K562 (cell line): Measurements from ENCODE around the gene CDC42BPB. TPM values are rescaled to one million over a fixed set of nuclear protein-coding genes. Genes with fewer than 3 reads are reported as not detected.

Experiments used
- ATAC-seq: fragments of 200-7000 bp; cut with Tn5 transposase; 3 replicates; pipeline ENCODE4 v1.9.1; 2020; ENCODE audit warnings: moderate library complexity
- BruUV-seq: library from RNA; stranded (reverse); fragments of 400-500 nt; replicated peaks from 2 replicates; lab custom pipeline; 2021; lab: Mats Ljungman, UMichigan
- CTCF ChIA-PET: fragments of 300-600 bp; formaldehyde crosslinking; extraction: SDS; loops from one replicate; lab custom pipeline; 2021; ENCODE audit warnings: low intra/inter-chr PET ratio; lab: Yijun Ruan, JAX
- POLR2A ChIA-PET: fragments of 300-600, 350-650 bp; sonication (Branson Sonifier 250); formaldehyde crosslinking; extraction: SDS; loops from one replicate; lab custom pipeline; 2021; ENCODE audit warnings: antibody characterized with exemption, inconsistent platforms; lab: Yijun Ruan, JAX
- DNase-seq, 4 experiments: peaks; one replicate each; pipeline versions ENCODE4 v3.0.0 to v3.0.0-alpha.2; 2011 to 2018; ENCODE audit warnings: low spot score in 3 of 4, mixed read lengths in 3 of 4; ENCODE audit errors: extremely low read depth in 1 of 4
- FAIRE-seq: peaks from 2 replicates; lab custom pipeline; 2011; peaks lifted over from hg19 to GRCh38; lab: Jason Lieb, UNC
- H2AFZ ChIP-seq: 2 replicates; pipeline ENCODE4 v1.6.0; 2011; ENCODE audit warnings: low read depth, low read length, control low read depth, inconsistent platforms
- H3K27ac ChIP-seq: fragments of 200-600 bp; 3 replicates; pipeline ENCODE4 v1.8.0; 2011; ENCODE audit warnings: low read depth, mild to moderate bottlenecking, control low read depth, inconsistent platforms, low read length, moderate library complexity, mixed read lengths; ENCODE audit errors: extremely low read depth
- H3K27me3 ChIP-seq, 2 experiments: fragments of 300-600 bp in 1 of 2; 2 replicates in 1 of 2; 3 replicates in 1 of 2; pipeline versions ENCODE4 v1.6.0 to v1.8.0; 2011; ENCODE audit warnings: inconsistent platforms in 2 of 2, low read length in 2 of 2, mild to moderate bottlenecking in 1 of 2, mixed read lengths in 1 of 2, moderate library complexity in 1 of 2; ENCODE audit not compliant: control insufficient read depth in 2 of 2, insufficient read depth in 2 of 2
- H3K36me3 ChIP-seq: fragments of 300-600 bp; 3 replicates; pipeline ENCODE4 v1.8.0; 2011; ENCODE audit warnings: mild to moderate bottlenecking, low read length, inconsistent platforms; ENCODE audit not compliant: control insufficient read depth, insufficient read depth
- H3K4me1 ChIP-seq, 2 experiments: fragments of 200-600 bp in 1 of 2; replicated peaks in 1 of 2; 2 replicates in 1 of 2; 3 replicates in 1 of 2; pipeline versions ENCODE4 v1.5.1 to v1.8.0; 2011; ENCODE audit warnings: inconsistent platforms in 2 of 2, low read length in 2 of 2, mild to moderate bottlenecking in 1 of 2, mixed read lengths in 1 of 2, moderate library complexity in 1 of 2; ENCODE audit not compliant: control insufficient read depth in 2 of 2, insufficient read depth in 2 of 2
- H3K4me2 ChIP-seq: 2 replicates; pipeline ENCODE4 v1.6.1; 2011; ENCODE audit warnings: low read length, control low read depth, inconsistent platforms, mixed read lengths; ENCODE audit not compliant: insufficient read depth
- H3K4me3 ChIP-seq: fragments of 200-600 bp; sonication (generic), shearing (Covaris generic); 2 replicates; pipeline ENCODE4 v1.5.1; 2016; ENCODE audit warnings: control low read depth, inconsistent platforms
- H3K79me2 ChIP-seq: fragments of 200-600 bp; 3 replicates; pipeline ENCODE4 v1.8.0; 2011; ENCODE audit warnings: low read length, inconsistent platforms; ENCODE audit not compliant: control insufficient read depth, insufficient read depth
- H3K9ac ChIP-seq, 2 experiments: 2 replicates each; pipeline versions ENCODE4 v1.6.0 to v1.6.1; 2011; ENCODE audit warnings: low read depth in 2 of 2, low read length in 2 of 2, control low read depth in 1 of 2, inconsistent platforms in 1 of 2, mild to moderate bottlenecking in 1 of 2, mixed read lengths in 1 of 2; ENCODE audit not compliant: insufficient read depth in 1 of 2
- H3K9me1 ChIP-seq: one replicate; pipeline ENCODE4 v1.6.0; 2011; ENCODE audit warnings: inconsistent platforms, mild to moderate bottlenecking, low read length, moderate library complexity; ENCODE audit not compliant: control insufficient read depth, insufficient read depth
- H3K9me3 ChIP-seq: replicated peaks from 2 replicates; pipeline ENCODE4 v1.5.1; 2011; ENCODE audit warnings: low read depth, low read length, inconsistent platforms; ENCODE audit not compliant: control insufficient read depth, insufficient read depth
- H4K20me1 ChIP-seq: replicated peaks from 2 replicates; pipeline ENCODE4 v1.6.1; 2011; ENCODE audit warnings: low read length, inconsistent platforms, mixed read lengths; ENCODE audit not compliant: control insufficient read depth, insufficient read depth
- ARID3A ChIP-seq: IDR thresholded peaks from 2 replicates; pipeline ENCODE4 v1.6.1; 2012; ENCODE audit warnings: low read depth, low read length, improper control_type of control experiment, borderline replicate concordance
- ATF6 ChIP-seq: sonication (generic); formaldehyde crosslinking; IDR thresholded peaks from 2 replicates; pipeline ENCODE4 v1.4.0; 2020; ENCODE audit warnings: mild to moderate bottlenecking, missing genetic modification reagents
- BCL6 ChIP-seq: fragments of 250-450 bp; sonication (Bioruptor Pico); IDR thresholded peaks from 2 replicates; pipeline ENCODE4 v1.4.0; 2020
- CCNT2 ChIP-seq: IDR thresholded peaks from 2 replicates; pipeline ENCODE4 v1.6.1; 2011; ENCODE audit warnings: borderline replicate concordance, low read depth, mild to moderate bottlenecking, moderate library complexity, mixed read lengths, low read length; ENCODE audit not compliant: insufficient read length; ENCODE audit errors: extremely low read depth
- CHCHD3 ChIP-seq: fragments of 250-450 bp; sonication (Bioruptor Pico); IDR thresholded peaks from 2 replicates; pipeline ENCODE4 v2.1.2; 2022; ENCODE audit warnings: mild to moderate bottlenecking
- CREBBP ChIP-seq: IDR thresholded peaks from one replicate; pipeline ENCODE4 v1.6.1; 2012; ENCODE audit warnings: low read depth, mild to moderate bottlenecking, control low read depth, inconsistent platforms, low read length
- FOXJ2 ChIP-seq: fragments of 200-800 bp; sonication (Bioruptor generic); IDR thresholded peaks from 2 replicates; pipeline ENCODE4 v1.6.1; 2016; ENCODE audit warnings: missing genetic modification characterization, missing compliant biosample characterization
- HDAC3 ChIP-seq: fragments of 450-650 bp; IDR thresholded peaks from 2 replicates; pipeline ENCODE4 v1.6.1; 2018; ENCODE audit warnings: borderline replicate concordance, mild to moderate bottlenecking, moderate library complexity; ENCODE audit not compliant: partially characterized antibody
- IFI16 ChIP-seq: fragments of 250-450 bp; sonication (Bioruptor Pico); IDR thresholded peaks from 2 replicates; pipeline ENCODE4 v2.1.2; 2022; ENCODE audit warnings: mild to moderate bottlenecking, inconsistent platforms
- MAFF ChIP-seq: IDR thresholded peaks from 2 replicates; pipeline ENCODE4 v1.6.1; 2012; ENCODE audit warnings: low read length, improper control_type of control experiment
- MCM3 ChIP-seq: fragments of 450-650 bp; IDR thresholded peaks from 2 replicates; pipeline ENCODE4 v1.6.1; 2016
- MIER1 ChIP-seq: fragments of 450-650 bp; IDR thresholded peaks from 2 replicates; pipeline ENCODE4 v1.6.1; 2016; ENCODE audit warnings: antibody characterized with exemption, mild to moderate bottlenecking, low read depth
- NFATC3 ChIP-seq: fragments of 450-650 bp; IDR thresholded peaks from 2 replicates; pipeline ENCODE4 v1.6.1; 2017; ENCODE audit warnings: mild to moderate bottlenecking
- TEAD4 ChIP-seq, 2 experiments: sonication (generic) in 1 of 2; formaldehyde crosslinking in 1 of 2; IDR thresholded peaks; 2 replicates each; pipeline versions ENCODE4 v1.6.1 to v1.8.0; 2012 to 2022; ENCODE audit warnings: borderline replicate concordance in 1 of 2, inconsistent platforms in 1 of 2, low read length in 1 of 2, mild to moderate bottlenecking in 1 of 2, missing genetic modification reagents in 1 of 2
- ZNF324 ChIP-seq: fragments of 250-450 bp; sonication (Bioruptor Pico); IDR thresholded peaks from 2 replicates; pipeline ENCODE4 v1.4.0; 2020; ENCODE audit warnings: mild to moderate bottlenecking
- ZNF436 ChIP-seq: fragments of 250-450, 450-650 bp; sonication (Bioruptor Pico); formaldehyde crosslinking; IDR thresholded peaks from 2 replicates; pipeline ENCODE4 v1.7.0; 2020; ENCODE audit warnings: mild to moderate bottlenecking
- WGBS: fragments of 100-300 bp; shearing (Covaris generic); methylation state at CpG from one replicate; pipeline ENCODE4 v1.1.6; 2016; ENCODE audit warnings: low coverage, mixed read lengths; ENCODE audit not compliant: insufficient coverage; ENCODE audit errors: missing lambda C conversion rate; 5-methylcytosine and 5-hydroxymethylcytosine counted together
- in situ Hi-C: fragments of 300-500 bp; cut with MboI; formaldehyde crosslinking; loops from 4 replicates; pipeline ENCODE4 v1.15.0; 2018; ENCODE audit warnings: inconsistent platforms, mixed read lengths
- intact Hi-C: fragments of 100-400 bp; cut with micrococcal nuclease; formaldehyde crosslinking; loops from 2 replicates; pipeline ENCODE4 v1.14.2; 2022
- polyA plus RNA-seq, 8 experiments: library from polyadenylated mRNA; depleted of rRNA in 4 of 8; stranded (reverse) in 5 of 8; unstranded in 3 of 8; fragments of >200 nt; fragmentation: Nextera tagmentation in 2 of 8; fragmentation: Illumina TruSeq in 1 of 8; extraction: Ambion mirVana in 2 of 8; extraction: Trizol in 1 of 8; gene quantifications; 2 replicates each; pipeline versions ENCODE4 v1.2.1 to v1.2.3, GENCODE V29; 2011 to 2014; ENCODE audit warnings: inconsistent platforms in 1 of 8, missing spikeins in 1 of 8
- total RNA-seq, 7 experiments: library from RNA; depleted of rRNA in 6 of 7; stranded (reverse); fragments of >200 nt in 6 of 7; fragmentation: Illumina TruSeq in 2 of 7; extraction: Trizol in 2 of 7; gene quantifications; 2 replicates each; pipeline versions ENCODE4 v1.2.1 to v1.2.3, GENCODE V29; 2011 to 2021; ENCODE audit warnings: low replicate concordance in 1 of 7

CDC42BPB gene
- total and polyA plus RNA-seq, 9 of the 15 experiments (the other 6 are each of a cell fraction or from before 2014, with no cell fraction given), result 0.07 to 24.3 (median 12.6) TPM

DNA sequence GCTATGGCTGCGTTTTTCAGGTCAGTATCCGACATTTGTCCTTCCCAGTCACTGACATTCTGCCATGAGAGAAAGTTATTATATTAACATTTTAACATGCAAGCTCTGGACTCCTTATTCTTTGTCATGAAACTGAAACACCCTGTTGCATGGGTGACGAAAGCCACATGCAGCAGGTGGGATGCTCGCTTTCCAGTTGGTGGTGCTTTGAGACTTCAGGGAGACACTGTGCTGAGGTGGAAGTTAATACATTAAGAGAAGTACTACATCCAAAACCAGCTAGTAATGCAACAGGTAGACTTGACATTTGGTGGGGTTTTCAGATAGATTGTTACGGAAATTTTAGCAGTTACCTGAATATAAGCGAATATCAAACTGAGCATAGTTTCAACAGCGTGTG is 167.7 kb downstream of the CDC42BPB start (continued):
- TF ChIP-seq ARID3A, result no peak

DNA sequence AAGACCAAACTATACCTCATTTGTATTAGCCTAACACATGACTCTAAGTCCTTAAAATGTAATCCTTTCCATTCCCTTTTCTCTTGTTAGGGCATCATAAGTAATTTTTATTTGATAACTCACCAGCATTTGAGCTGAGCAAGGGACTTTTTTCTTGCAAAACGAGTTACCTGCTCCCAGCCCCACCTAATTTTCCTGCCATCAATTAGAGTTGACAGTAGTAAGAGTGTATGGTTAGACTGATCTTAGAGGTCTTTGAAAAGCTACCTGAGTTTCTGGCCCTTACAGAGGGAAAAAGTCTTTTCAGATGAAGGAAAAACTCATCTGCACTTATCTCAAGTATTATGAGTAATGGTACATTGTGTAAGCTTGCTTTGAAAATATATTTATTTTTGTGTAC is 168.6 kb downstream of the CDC42BPB start:
- DNase-seq (no peak), FAIRE-seq (no peak), ATAC-seq (no peak)
- H3K27ac ChIP-seq, result no peak overlapping the region
- intact Hi-C loops (no loop called here), in situ Hi-C loops (no loop called here)
- H3K4me3 ChIP-seq, result no peak overlapping the region
- no peak overlapping the region for H2AFZ ChIP-seq
- BruUV-seq, result no TSS peak
- no peaks in the 10 kb centered on the region for H3K4me1 ChIP-seq
- peaks cover 20% of the 10 kb centered on the region; the same call in 2 of the 3 replicates for H3K36me3 ChIP-seq
- no peaks in the 10 kb centered on the region for H3K27me3 ChIP-seq
- no peak overlapping the region for H3K4me2 ChIP-seq
- POLR2A ChIA-PET, result no interaction called here
- no peaks in the 10 kb centered on the region for H4K20me1 ChIP-seq
- H3K9me1 ChIP-seq, result no peaks in the 10 kb centered on the region
- WGBS, result 7% methylated on average over 1 of the region's 1 CpG
- CTCF ChIA-PET, result no interaction called here
- no peak overlapping the region for H3K9ac ChIP-seq
- H3K79me2 ChIP-seq, result no peaks in the 10 kb centered on the region
- H3K9me3 ChIP-seq, result no peaks in the 10 kb centered on the region
- TF ChIP-seq BCL6 (CRISPR knock-in tag) (no peak), CREBBP (no peak), MIER1 (no peak), CCNT2 (no peak), MCM3 (no peak), HDAC3 (no peak), ATF6 (CRISPR knock-in tag) (no peak), TEAD4 (IDR thresholded peaks at IDR 0.05; ENCODE audit: low read length) (no peak), TEAD4 (CRISPR knock-in tag; IDR thresholded peaks at IDR 0.05; ENCODE audit: borderline replicate concordance) (no peak), MAFF (no peak), ZNF436 (CRISPR knock-in tag) (no peak), FOXJ2 (tag) (no peak), ZNF324 (CRISPR knock-in tag) (no peak), CHCHD3 (CRISPR knock-in tag) (no peak), IFI16 (CRISPR knock-in tag) (no peak), NFATC3 (no peak)
